A549 (cell line): ENCODE data around the gene MORN4.

Experiments used
- HMGXB4 ChIP-seq: fragments of 250-450 bp; sonication (Bioruptor Pico); IDR thresholded peaks from 2 replicates; pipeline ENCODE4 v1.5.0; 2021; ENCODE audit warnings: mild to moderate bottlenecking, moderate library complexity, borderline replicate concordance
- POLR2A ChIP-seq: IDR thresholded peaks from 2 replicates; pipeline ENCODE4 v1.6.1; 2012; ENCODE audit warnings: mild to moderate bottlenecking, low read length
- RAD21 ChIP-seq, 2 experiments: fragments of >200 bp in 1 of 2; sonication (Bioruptor Twin) in 1 of 2; formaldehyde crosslinking in 1 of 2; IDR thresholded peaks in 1 of 2; conservative IDR thresholded peaks in 1 of 2; 2 replicates in 1 of 2; 3 replicates in 1 of 2; pipeline ENCODE4 v1.6.1; 2012 to 2018; ENCODE audit warnings: inconsistent platforms in 1 of 2

- TF ChIP-seq HMGXB4 (no peak), POLR2A (no peak), RAD21 (conservative IDR thresholded peaks at IDR 0.05 in 1 of 2, IDR thresholded peaks at IDR 0.05 in 1 of 2) (no peak)
Measured at GRCh38 chr10:97656777-97657176, 23.5 kb upstream of the MORN4 start.
